H1 (cell line): ENCODE results near the gene ARPP19. TPM values are rescaled to one million over a fixed set of nuclear protein-coding genes. Genes with fewer than 3 reads are reported as not detected.

Source experiments
- BCL11A ChIP-seq, 2 experiments: IDR thresholded peaks; one replicate each; pipeline ENCODE4 v1.6.1; 2011; ENCODE audit warnings: low read depth in 2 of 2, low read length in 2 of 2, mild to moderate bottlenecking in 2 of 2
- SRF ChIP-seq: IDR thresholded peaks from 2 replicates; pipeline ENCODE4 v1.6.1; 2011; ENCODE audit warnings: mild to moderate bottlenecking, low read depth, low read length, moderate library complexity
- polyA plus RNA-seq, 7 experiments: library from polyadenylated mRNA; depleted of rRNA in 3 of 7; stranded (reverse) in 5 of 7; unstranded in 2 of 7; fragments of >200 nt in 5 of 7; fragments of 200-250 nt in 2 of 7; gene quantifications; 1 replicate in 5 of 7; 2 replicates in 1 of 7; 4 replicates in 1 of 7; pipeline versions ENCODE4 v1.2.1 to v1.2.3, GENCODE V29; 2011 to 2013; ENCODE audit warnings: missing spikeins in 2 of 7, mixed read lengths in 2 of 7
- total RNA-seq: library from RNA; stranded (reverse); fragmentation: NEBNext Ultra II Directional; extraction: Animal tissue kit (Norgen Biotek cat#: 25700); gene quantifications from 2 replicates; pipeline ENCODE4 v1.2.1, GENCODE V29; 2021

ARPP19 gene
- total and polyA plus RNA-seq, 2 of the 8 experiments (the other 6 are each of a cell fraction or from before 2014, with no cell fraction given) = 81.9 to 274 TPM

GRCh38 chr15:52511084-52511483 is 57.7 kb downstream of the ARPP19 start (continued):
- no peak for TF ChIP-seq BCL11A (IDR thresholded peaks at IDR 0.05; ENCODE audit: low read depth in 2 of 2, low read length in 2 of 2)
- TF ChIP-seq SRF = no peak
